Stomach smooth muscle (tissue), 2 donors: Measurements from ENCODE around the gene PPP2R1B.
A peak's percentile ranks its signal among the peaks of the same experiment; 100 is the strongest.
"Not testable (repeated sequence)": the region's sequence is repeated elsewhere in the genome, so short reads cannot be mapped to it uniquely, and the experiment has no call there.

ENCODE experiments used
- H3K27ac ChIP-seq: one replicate; pipeline ENCODE4 v1.7.0; 2013; ENCODE audit warnings: mild to moderate bottlenecking, low read length, inconsistent platforms
- H3K27me3 ChIP-seq, 2 donors: one replicate each; pipeline ENCODE4 v1.7.0; 2013; ENCODE audit warnings: low read length in 2 of 2; ENCODE audit not compliant: insufficient read depth in 2 of 2, control insufficient read depth in 1 of 2
- H3K36me3 ChIP-seq, 2 donors: one replicate each; pipeline ENCODE4 v1.7.0; 2013; ENCODE audit warnings: low read length in 2 of 2; ENCODE audit not compliant: control insufficient read depth in 2 of 2, insufficient read depth in 2 of 2
- H3K4me1 ChIP-seq: one replicate; pipeline ENCODE4 v1.7.0; 2013; ENCODE audit warnings: low read length; ENCODE audit not compliant: control insufficient read depth, insufficient read depth
- H3K4me3 ChIP-seq, 2 donors: one replicate each; pipeline ENCODE4 v1.7.0; 2013; ENCODE audit warnings: low read length in 2 of 2
- H3K9ac ChIP-seq, 2 donors: one replicate each; pipeline ENCODE4 v1.7.0; 2013; ENCODE audit warnings: low read length in 2 of 2, mild to moderate bottlenecking in 1 of 2
- H3K9me3 ChIP-seq, 2 donors: one replicate each; pipeline ENCODE4 v1.7.0; 2013; ENCODE audit warnings: low read length in 2 of 2; ENCODE audit not compliant: control insufficient read depth in 2 of 2
- donor health status: healthy.
- donor health status: Pancreatic carcinoma.

PPP2R1B gene

GRCh38 chr11:111725621-111726020, 40.6 kb downstream of the PPP2R1B start:
- no peaks in the 10 kb centered on the region for H3K27me3 ChIP-seq
- no peak overlapping the region for H3K27ac ChIP-seq
- H3K4me3 ChIP-seq: no peak overlapping the region
- H3K9ac ChIP-seq: no peak overlapping the region
- H3K4me1 ChIP-seq: peaks cover 20% of the 10 kb centered on the region
- H3K9me3 ChIP-seq: no peaks in the 10 kb centered on the region
- peaks cover 52 to 53% of the 10 kb centered on the region in 2 donors for H3K36me3 ChIP-seq

GRCh38 chr11:111724615-111725129, 41.5 kb downstream of the PPP2R1B start:
- no peak overlapping the region for H3K27ac ChIP-seq
- no peak overlapping the region for H3K4me3 ChIP-seq
- H3K36me3 ChIP-seq: peaks cover 61 to 63% of the 10 kb centered on the region in 2 donors
- no peaks in the 10 kb centered on the region for H3K27me3 ChIP-seq
- no peaks in the 10 kb centered on the region for H3K9me3 ChIP-seq
- peaks cover 14% of the 10 kb centered on the region for H3K4me1 ChIP-seq
- H3K9ac ChIP-seq: no peak overlapping the region

GRCh38 chr11:111723595-111723994, 42.6 kb downstream of the PPP2R1B start:
- H3K4me1 ChIP-seq: peaks cover 10% of the 10 kb centered on the region
- no peaks in the 10 kb centered on the region for H3K9me3 ChIP-seq
- peaks cover 63 to 64% of the 10 kb centered on the region in 2 donors for H3K36me3 ChIP-seq
- H3K9ac ChIP-seq: no peak overlapping the region
- no peaks in the 10 kb centered on the region for H3K27me3 ChIP-seq
- H3K27ac ChIP-seq: no peak overlapping the region
- no peak overlapping the region for H3K4me3 ChIP-seq

- no peak overlapping the region for H3K9ac ChIP-seq
- peaks cover 16% of the 10 kb centered on the region for H3K4me1 ChIP-seq
- peaks cover 59 to 63% of the 10 kb centered on the region in 2 donors for H3K36me3 ChIP-seq
- H3K27me3 ChIP-seq: no peaks in the 10 kb centered on the region
- no peak overlapping the region for H3K4me3 ChIP-seq
- H3K9me3 ChIP-seq: no peaks in the 10 kb centered on the region
- no peak overlapping the region for H3K27ac ChIP-seq
These were observed 43.7 kb downstream of the PPP2R1B start for GRCh38 chr11:111722501-111722900.

- Histone ChIP-seq H3K36me3 (peaks cover 55 to 57% of the 10 kb centered on the region in 2 donors), H3K27me3 (no peaks in the 10 kb centered on the region), H3K4me3 (no peak overlapping the region), H3K4me1 (peaks cover 19% of the 10 kb centered on the region), H3K9ac (peak overlapping the region in 1 of 2 donors; percentile 13), H3K27ac (no peak overlapping the region), H3K9me3 (no peaks in the 10 kb centered on the region)
These were observed 45.2 kb downstream of the PPP2R1B start for GRCh38 chr11:111720801-111721494.

GRCh38 chr11:111719379-111719778, 46.8 kb downstream of the PPP2R1B start:
- Histone ChIP-seq H3K27me3 (no peaks in the 10 kb centered on the region), H3K4me1 (peaks cover 21% of the 10 kb centered on the region), H3K9me3 (no peaks in the 10 kb centered on the region), H3K4me3 (no peak overlapping the region), H3K36me3 (peaks cover 43 to 48% of the 10 kb centered on the region in 2 donors), H3K9ac (no peak overlapping the region), H3K27ac (peak overlapping the region; percentile 31)

- Histone ChIP-seq H3K9me3 (no peaks in the 10 kb centered on the region), H3K4me3 (peak overlapping the region; percentile 9 to 40), H3K36me3 (peaks cover 38 to 45% of the 10 kb centered on the region in 2 donors), H3K4me1 (peaks cover 21% of the 10 kb centered on the region), H3K27me3 (no peaks in the 10 kb centered on the region), H3K27ac (peak overlapping the region; percentile 82), H3K9ac (peak overlapping the region; percentile 36)
These were observed 47.3 kb downstream of the PPP2R1B start for GRCh38 chr11:111718859-111719258.

- Histone ChIP-seq H3K9ac (peak overlapping the region; percentile 36), H3K4me1 (peaks cover 21% of the 10 kb centered on the region), H3K9me3 (no peaks in the 10 kb centered on the region), H3K27me3 (no peaks in the 10 kb centered on the region), H3K4me3 (peak overlapping the region; percentile 9 to 40), H3K27ac (peak overlapping the region; percentile 82), H3K36me3 (peaks cover 36 to 43% of the 10 kb centered on the region in 2 donors)
These were observed 47.8 kb downstream of the PPP2R1B start for GRCh38 chr11:111718436-111718835.

GRCh38 chr11:111717660-111718059, 48.5 kb downstream of the PPP2R1B start:
- H3K4me1 ChIP-seq: peaks cover 21% of the 10 kb centered on the region
- H3K36me3 ChIP-seq: peaks cover 29 to 37% of the 10 kb centered on the region in 2 donors
- not testable (repeated sequence) for H3K27me3 ChIP-seq, H3K4me3 ChIP-seq, H3K9me3 ChIP-seq, H3K9ac ChIP-seq
- H3K27ac ChIP-seq: peak overlapping the region; percentile 82

- Histone ChIP-seq H3K36me3 (peaks cover 9 to 23% of the 10 kb centered on the region in 2 donors), H3K9ac (no peak overlapping the region), H3K27ac (peak overlapping the region; percentile 1)
These were observed 50.9 kb downstream of the PPP2R1B start for GRCh38 chr11:111715142-111715816.

More at GRCh38 chr11:111715142-111715816, 50.9 kb downstream of the PPP2R1B start:
- Histone ChIP-seq H3K9me3 (no peaks in the 10 kb centered on the region), H3K4me3 (no peak overlapping the region), H3K4me1 (peaks cover 15% of the 10 kb centered on the region), H3K27me3 (no peaks in the 10 kb centered on the region)
